Liver (tissue), 9 donors: ENCODE results near the gene TAF6. TPM values are rescaled to one million over a fixed set of nuclear protein-coding genes. Genes with fewer than 3 reads are reported as not detected.

ENCODE experiments used
- DNase-seq: peaks from one replicate; pipeline ENCODE4 v3.0.0-alpha.2; 2017; ENCODE audit warnings: low spot score
- H3K27ac ChIP-seq, 2 donors: one replicate each; pipeline ENCODE4 v1.7.0; 2013; ENCODE audit warnings: inconsistent platforms in 2 of 2, low read length in 2 of 2, control low read depth in 1 of 2, low read depth in 1 of 2, mild to moderate bottlenecking in 1 of 2
- H3K27me3 ChIP-seq, 4 donors: one replicate each; pipeline versions ENCODE4 v1.6.1 to v1.7.0; 2013; ENCODE audit warnings: low read length in 3 of 4, inconsistent platforms in 1 of 4, mild to moderate bottlenecking in 1 of 4, moderate library complexity in 1 of 4; ENCODE audit not compliant: control insufficient read depth in 4 of 4, insufficient read depth in 4 of 4
- H3K36me3 ChIP-seq, 4 donors: one replicate each; pipeline versions ENCODE4 v1.6.1 to v1.7.0; 2013; ENCODE audit warnings: low read length in 3 of 4, mild to moderate bottlenecking in 3 of 4, low read depth in 1 of 4, moderate library complexity in 1 of 4; ENCODE audit not compliant: control insufficient read depth in 4 of 4, insufficient read depth in 3 of 4
- H3K4me1 ChIP-seq, 4 donors: one replicate each; pipeline versions ENCODE4 v1.6.1 to v1.7.0; 2013; ENCODE audit warnings: low read length in 3 of 4, mild to moderate bottlenecking in 3 of 4, moderate library complexity in 1 of 4; ENCODE audit not compliant: control insufficient read depth in 4 of 4, insufficient read depth in 4 of 4
- H3K4me3 ChIP-seq, 3 donors: one replicate each; pipeline versions ENCODE4 v1.6.1 to v1.7.0; 2013; ENCODE audit warnings: low read length in 3 of 3, control low read depth in 1 of 3, low read depth in 1 of 3, mild to moderate bottlenecking in 1 of 3
- H3K9ac ChIP-seq, 2 donors: one replicate each; pipeline ENCODE4 v1.7.0; 2013; ENCODE audit warnings: low read length in 2 of 2, mild to moderate bottlenecking in 2 of 2, moderate library complexity in 2 of 2, control low read depth in 1 of 2, low read depth in 1 of 2
- H3K9me3 ChIP-seq, 4 donors: one replicate each; pipeline versions ENCODE4 v1.6.1 to v1.7.0; 2013; ENCODE audit warnings: low read length in 3 of 4; ENCODE audit not compliant: control insufficient read depth in 4 of 4
- EGR1 ChIP-seq, 2 donors: IDR thresholded peaks; 2 replicates each; pipeline ENCODE4 v1.6.1; 2016 to 2018; ENCODE audit warnings: antibody characterized with exemption in 2 of 2, low read depth in 2 of 2
- FOXA1 ChIP-seq: IDR thresholded peaks from 2 replicates; pipeline ENCODE4 v1.6.1; 2016; ENCODE audit warnings: antibody characterized with exemption
- FOXA2 ChIP-seq: IDR thresholded peaks from 2 replicates; pipeline ENCODE4 v1.6.1; 2016; ENCODE audit warnings: antibody characterized with exemption
- HNF4A ChIP-seq, 2 donors: conservative IDR thresholded peaks; 2 replicates each; pipeline ENCODE4 v1.6.1; 2016; ENCODE audit warnings: antibody characterized with exemption in 2 of 2, mild to moderate bottlenecking in 2 of 2
- HNF4G ChIP-seq: IDR thresholded peaks from 2 replicates; pipeline ENCODE4 v1.6.1; 2016; ENCODE audit warnings: antibody characterized with exemption
- NR2F2 ChIP-seq: IDR thresholded peaks from 2 replicates; pipeline ENCODE4 v1.6.1; 2016; ENCODE audit warnings: antibody characterized with exemption
- RAD21 ChIP-seq, 2 donors: IDR thresholded peaks; 2 replicates each; pipeline ENCODE4 v1.6.1; 2016; ENCODE audit warnings: antibody characterized with exemption in 2 of 2, mild to moderate bottlenecking in 2 of 2
- SP1 ChIP-seq: IDR thresholded peaks from 2 replicates; pipeline ENCODE4 v1.6.1; 2018; ENCODE audit warnings: antibody characterized with exemption, mild to moderate bottlenecking
- YY1 ChIP-seq: IDR thresholded peaks from 2 replicates; pipeline ENCODE4 v1.6.1; 2016; ENCODE audit warnings: antibody characterized with exemption, mild to moderate bottlenecking
- WGBS: extraction: QIAGEN DNeasy Blood & Tissue Kit; methylation state at CpG from one replicate; pipeline ENCODE4 v1.1.7; 2013; 5-methylcytosine and 5-hydroxymethylcytosine counted together
- polyA plus RNA-seq, 2 donors: library from polyadenylated mRNA; stranded (reverse) in 1 of 2; unstranded in 1 of 2; fragments of 200-250 nt in 1 of 2; fragments of >200 nt in 1 of 2; fragmentation: Nextera tagmentation in 1 of 2; extraction: Ambion mirVana in 1 of 2; gene quantifications; one replicate each; pipeline versions ENCODE4 v1.2.1 to v1.2.3, GENCODE V29; 2013 to 2015
- total RNA-seq, 2 donors: library from RNA; depleted of rRNA; stranded (reverse); fragments of >200 nt; gene quantifications; one replicate each; pipeline ENCODE4 v1.2.3, GENCODE V29; 2014
- TF ChIP-seq, protein P1 (sequence below): IDR thresholded peaks from 2 replicates; pipeline ENCODE4 v1.6.1; 2016; ENCODE audit warnings: antibody characterized with exemption
- TF ChIP-seq, protein P2 (sequence below): IDR thresholded peaks from 2 replicates; pipeline ENCODE4 v1.6.1; 2016; ENCODE audit warnings: antibody characterized with exemption
- TF ChIP-seq, protein P3 (sequence below): IDR thresholded peaks from 2 replicates; pipeline ENCODE4 v1.6.1; 2016; ENCODE audit warnings: antibody characterized with exemption
- TF ChIP-seq, protein P4 (sequence below): fragments of 150-350 bp; IDR thresholded peaks from 2 replicates; pipeline ENCODE4 v1.5.1; 2017; ENCODE audit warnings: improper control_type of control experiment, low read depth, low read length; ENCODE audit not compliant: missing input control
- donor health status: healthy.
- donor health status: healthy.
- donor health status: healthy.
- donor health status: healthy.
- donor health status: healthy.

TAF6 gene
- total and polyA plus RNA-seq, 4 donors: 8.9 to 17.9 (median 16.2) TPM

DNA sequence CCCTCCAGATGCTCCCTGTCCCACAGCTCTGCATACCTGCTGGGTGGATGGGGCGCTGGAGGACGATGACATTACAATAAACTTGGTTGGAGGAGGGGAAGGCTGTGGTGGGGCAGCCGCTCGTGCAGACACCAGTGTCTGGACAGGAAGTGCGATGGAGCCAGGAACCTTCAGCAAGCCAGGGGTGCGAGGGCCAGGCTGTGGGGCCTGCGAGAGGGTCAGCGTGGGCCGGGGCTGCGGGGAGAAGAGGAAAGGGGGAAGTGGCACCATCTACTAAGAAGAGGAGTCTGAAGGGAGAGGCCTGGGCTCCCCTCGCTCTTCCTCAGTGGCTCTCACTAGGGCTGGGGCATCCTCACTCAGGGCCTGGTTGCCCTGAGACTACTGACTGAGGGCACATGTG, 11.3 kb downstream of the TAF6 start:
- H3K4me3 ChIP-seq: no peak overlapping the region
- 75% methylated on average over 11 of the region's 11 CpGs for WGBS
- no peak overlapping the region for H3K9ac ChIP-seq
- no peak for TF ChIP-seq RAD21 (IDR thresholded peaks at IDR 0.05)
- TF ChIP-seq HNF4A (conservative IDR thresholded peaks at IDR 0.05): no peak
- TF ChIP-seq SP1: no peak
- no peak for TF ChIP-seq FOXA2
- TF ChIP-seq, protein P1, sequence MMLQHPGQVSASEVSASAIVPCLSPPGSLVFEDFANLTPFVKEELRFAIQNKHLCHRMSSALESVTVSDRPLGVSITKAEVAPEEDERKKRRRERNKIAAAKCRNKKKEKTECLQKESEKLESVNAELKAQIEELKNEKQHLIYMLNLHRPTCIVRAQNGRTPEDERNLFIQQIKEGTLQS: no peak
- peaks cover 3 to 49% (median 26%) of the 10 kb centered on the region in 4 donors for H3K36me3 ChIP-seq
- no peaks in the 10 kb centered on the region for H3K4me1 ChIP-seq
- H3K27me3 ChIP-seq: no peaks in the 10 kb centered on the region
- DNase-seq: no peak
- no peak overlapping the region for H3K27ac ChIP-seq
- H3K9me3 ChIP-seq: no peaks in the 10 kb centered on the region

DNA sequence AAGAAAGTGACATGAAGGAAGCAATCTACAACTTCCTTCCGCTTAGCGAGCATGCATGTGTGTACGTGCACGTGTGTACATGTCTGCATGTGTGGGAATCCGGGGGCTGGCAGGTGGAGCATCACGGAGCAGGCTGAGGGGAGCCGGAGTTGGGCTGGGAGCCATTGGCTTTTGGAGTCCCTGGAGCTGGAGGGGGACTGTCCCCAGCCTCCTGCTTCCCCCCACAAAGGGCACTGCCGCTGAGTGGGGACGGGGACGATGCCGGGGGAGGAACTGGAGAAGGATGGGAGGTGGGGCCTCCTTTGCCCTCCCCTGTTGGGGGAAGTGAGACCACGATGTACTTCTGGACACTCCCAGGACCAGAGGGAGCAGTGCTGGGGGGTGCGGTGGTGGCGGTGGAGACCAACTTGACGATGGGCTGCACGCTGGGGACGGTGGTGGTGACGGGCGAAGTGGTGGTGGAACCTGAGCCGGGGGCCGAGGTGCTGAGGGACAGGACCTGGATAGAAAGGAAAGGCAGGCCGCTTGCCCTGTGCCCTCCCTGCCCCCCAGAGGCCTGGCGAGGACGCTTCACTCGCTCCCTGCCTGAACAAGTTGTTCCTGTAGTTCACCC, 11.9 kb downstream of the TAF6 start:
- Histone ChIP-seq H3K4me1 (peaks cover 0 to 3% (median 1%) of the 10 kb centered on the region in 4 donors), H3K27me3 (no peaks in the 10 kb centered on the region), H3K9ac (no peak overlapping the region), H3K4me3 (no peak overlapping the region), H3K36me3 (peaks cover 3 to 49% (median 26%) of the 10 kb centered on the region in 4 donors), H3K9me3 (no peaks in the 10 kb centered on the region), H3K27ac (no peak overlapping the region)
- TF ChIP-seq RAD21 (IDR thresholded peaks at IDR 0.05) (no peak), EGR1 (IDR thresholded peaks at IDR 0.05; ENCODE audit: low read depth in 2 of 2) (no peak), FOXA1 (no peak), YY1 (no peak), NR2F2 (no peak), HNF4G (no peak)
- TF ChIP-seq, protein P2, sequence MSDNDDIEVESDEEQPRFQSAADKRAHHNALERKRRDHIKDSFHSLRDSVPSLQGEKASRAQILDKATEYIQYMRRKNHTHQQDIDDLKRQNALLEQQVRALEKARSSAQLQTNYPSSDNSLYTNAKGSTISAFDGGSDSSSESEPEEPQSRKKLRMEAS: no peak
- TF ChIP-seq, protein P3, sequence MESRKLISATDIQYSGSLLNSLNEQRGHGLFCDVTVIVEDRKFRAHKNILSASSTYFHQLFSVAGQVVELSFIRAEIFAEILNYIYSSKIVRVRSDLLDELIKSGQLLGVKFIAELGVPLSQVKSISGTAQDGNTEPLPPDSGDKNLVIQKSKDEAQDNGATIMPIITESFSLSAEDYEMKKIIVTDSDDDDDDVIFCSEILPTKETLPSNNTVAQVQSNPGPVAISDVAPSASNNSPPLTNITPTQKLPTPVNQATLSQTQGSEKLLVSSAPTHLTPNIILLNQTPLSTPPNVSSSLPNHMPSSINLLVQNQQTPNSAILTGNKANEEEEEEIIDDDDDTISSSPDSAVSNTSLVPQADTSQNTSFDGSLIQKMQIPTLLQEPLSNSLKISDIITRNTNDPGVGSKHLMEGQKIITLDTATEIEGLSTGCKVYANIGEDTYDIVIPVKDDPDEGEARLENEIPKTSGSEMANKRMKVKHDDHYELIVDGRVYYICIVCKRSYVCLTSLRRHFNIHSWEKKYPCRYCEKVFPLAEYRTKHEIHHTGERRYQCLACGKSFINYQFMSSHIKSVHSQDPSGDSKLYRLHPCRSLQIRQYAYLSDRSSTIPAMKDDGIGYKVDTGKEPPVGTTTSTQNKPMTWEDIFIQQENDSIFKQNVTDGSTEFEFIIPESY: no peak
- TF ChIP-seq, protein P4, sequence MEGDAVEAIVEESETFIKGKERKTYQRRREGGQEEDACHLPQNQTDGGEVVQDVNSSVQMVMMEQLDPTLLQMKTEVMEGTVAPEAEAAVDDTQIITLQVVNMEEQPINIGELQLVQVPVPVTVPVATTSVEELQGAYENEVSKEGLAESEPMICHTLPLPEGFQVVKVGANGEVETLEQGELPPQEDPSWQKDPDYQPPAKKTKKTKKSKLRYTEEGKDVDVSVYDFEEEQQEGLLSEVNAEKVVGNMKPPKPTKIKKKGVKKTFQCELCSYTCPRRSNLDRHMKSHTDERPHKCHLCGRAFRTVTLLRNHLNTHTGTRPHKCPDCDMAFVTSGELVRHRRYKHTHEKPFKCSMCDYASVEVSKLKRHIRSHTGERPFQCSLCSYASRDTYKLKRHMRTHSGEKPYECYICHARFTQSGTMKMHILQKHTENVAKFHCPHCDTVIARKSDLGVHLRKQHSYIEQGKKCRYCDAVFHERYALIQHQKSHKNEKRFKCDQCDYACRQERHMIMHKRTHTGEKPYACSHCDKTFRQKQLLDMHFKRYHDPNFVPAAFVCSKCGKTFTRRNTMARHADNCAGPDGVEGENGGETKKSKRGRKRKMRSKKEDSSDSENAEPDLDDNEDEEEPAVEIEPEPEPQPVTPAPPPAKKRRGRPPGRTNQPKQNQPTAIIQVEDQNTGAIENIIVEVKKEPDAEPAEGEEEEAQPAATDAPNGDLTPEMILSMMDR: no peak
- TF ChIP-seq, protein P1: no peak
- no peak for DNase-seq
- 92% methylated on average over 25 of the region's 25 CpGs for WGBS

DNA sequence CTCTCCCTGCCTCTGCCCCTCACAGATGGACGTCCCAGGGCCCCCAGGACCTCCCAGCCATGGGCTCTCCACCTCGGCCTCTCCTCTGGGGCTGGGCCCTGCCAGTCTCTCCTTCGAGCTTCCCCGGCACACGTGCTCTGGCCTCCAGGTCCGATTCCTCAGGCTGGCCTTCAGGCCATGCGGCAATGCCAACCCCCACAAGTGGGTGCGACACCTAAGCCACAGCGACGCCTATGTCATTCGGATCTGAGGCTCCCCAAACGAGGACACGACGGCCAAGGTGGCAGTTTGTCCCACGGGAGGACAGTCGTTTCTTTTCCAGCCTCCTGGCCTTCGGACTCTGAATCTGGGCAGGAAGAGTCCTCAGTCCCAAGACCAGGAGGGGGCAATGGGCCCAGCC, 12.5 kb downstream of the TAF6 start:
- Histone ChIP-seq H3K36me3 (peaks cover 3 to 44% (median 26%) of the 10 kb centered on the region in 4 donors), H3K4me3 (no peak overlapping the region), H3K27me3 (no peaks in the 10 kb centered on the region), H3K27ac (no peak overlapping the region), H3K9ac (no peak overlapping the region), H3K9me3 (no peaks in the 10 kb centered on the region), H3K4me1 (peaks cover 0 to 4% (median 2%) of the 10 kb centered on the region in 4 donors)
- 87% methylated on average over 17 of the region's 17 CpGs for WGBS
- no peak for TF ChIP-seq RAD21 (IDR thresholded peaks at IDR 0.05)
- no peak for DNase-seq
